Measurements from ENCODE around the gene MEIOSIN.

DNA sequence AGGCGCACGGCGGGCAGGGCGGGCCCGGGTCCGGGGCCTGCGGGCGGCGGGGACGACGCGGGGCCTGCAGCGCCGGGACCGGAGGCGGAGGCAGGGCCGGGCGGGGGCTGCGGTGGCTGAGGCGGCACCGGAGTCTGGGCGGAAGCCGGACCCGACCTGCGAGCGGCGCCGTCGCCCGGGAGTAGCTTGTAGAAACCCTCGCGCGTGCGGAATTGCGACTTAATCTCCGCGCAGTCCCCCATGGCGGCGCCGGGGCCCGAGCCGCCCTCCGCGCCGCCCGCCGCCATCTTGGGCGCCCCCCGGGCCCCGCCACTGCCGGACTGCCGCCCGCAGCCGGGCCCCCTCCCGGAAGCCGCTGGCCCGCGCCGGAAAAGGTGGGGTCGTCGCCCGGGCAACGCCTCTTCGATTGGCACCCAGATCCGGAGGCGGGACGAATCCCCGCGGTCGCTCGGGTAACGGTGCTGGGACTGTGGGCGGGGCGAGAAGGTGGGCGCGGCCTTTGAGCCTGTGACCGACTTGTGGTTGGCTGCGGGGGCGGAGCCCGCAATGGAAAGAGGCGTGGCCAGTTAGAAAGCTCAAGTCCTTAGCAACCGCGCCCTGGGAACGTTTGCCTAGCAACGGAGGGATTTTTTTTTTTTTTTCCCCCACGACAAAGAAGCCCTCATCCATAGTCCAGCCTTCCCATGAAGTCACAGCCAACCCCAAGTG, 59.4 kb downstream of the MEIOSIN start, which contains the start of gene DMWD:
- TF ChIP-seq, protein P1, sequence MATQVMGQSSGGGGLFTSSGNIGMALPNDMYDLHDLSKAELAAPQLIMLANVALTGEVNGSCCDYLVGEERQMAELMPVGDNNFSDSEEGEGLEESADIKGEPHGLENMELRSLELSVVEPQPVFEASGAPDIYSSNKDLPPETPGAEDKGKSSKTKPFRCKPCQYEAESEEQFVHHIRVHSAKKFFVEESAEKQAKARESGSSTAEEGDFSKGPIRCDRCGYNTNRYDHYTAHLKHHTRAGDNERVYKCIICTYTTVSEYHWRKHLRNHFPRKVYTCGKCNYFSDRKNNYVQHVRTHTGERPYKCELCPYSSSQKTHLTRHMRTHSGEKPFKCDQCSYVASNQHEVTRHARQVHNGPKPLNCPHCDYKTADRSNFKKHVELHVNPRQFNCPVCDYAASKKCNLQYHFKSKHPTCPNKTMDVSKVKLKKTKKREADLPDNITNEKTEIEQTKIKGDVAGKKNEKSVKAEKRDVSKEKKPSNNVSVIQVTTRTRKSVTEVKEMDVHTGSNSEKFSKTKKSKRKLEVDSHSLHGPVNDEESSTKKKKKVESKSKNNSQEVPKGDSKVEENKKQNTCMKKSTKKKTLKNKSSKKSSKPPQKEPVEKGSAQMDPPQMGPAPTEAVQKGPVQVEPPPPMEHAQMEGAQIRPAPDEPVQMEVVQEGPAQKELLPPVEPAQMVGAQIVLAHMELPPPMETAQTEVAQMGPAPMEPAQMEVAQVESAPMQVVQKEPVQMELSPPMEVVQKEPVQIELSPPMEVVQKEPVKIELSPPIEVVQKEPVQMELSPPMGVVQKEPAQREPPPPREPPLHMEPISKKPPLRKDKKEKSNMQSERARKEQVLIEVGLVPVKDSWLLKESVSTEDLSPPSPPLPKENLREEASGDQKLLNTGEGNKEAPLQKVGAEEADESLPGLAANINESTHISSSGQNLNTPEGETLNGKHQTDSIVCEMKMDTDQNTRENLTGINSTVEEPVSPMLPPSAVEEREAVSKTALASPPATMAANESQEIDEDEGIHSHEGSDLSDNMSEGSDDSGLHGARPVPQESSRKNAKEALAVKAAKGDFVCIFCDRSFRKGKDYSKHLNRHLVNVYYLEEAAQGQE (IDR thresholded peaks at IDR 0.05; ENCODE audit: low read depth): no peak
- TF ChIP-seq EP300 (IDR thresholded peaks at IDR 0.05; ENCODE audit: borderline replicate concordance) (no peak), TAF1 (IDR thresholded peaks at IDR 0.05; ENCODE audit: low read depth) (peak; percentile 75), NFIC (IDR thresholded peaks at IDR 0.05) (no peak), CEBPB (IDR thresholded peaks at IDR 0.05) (no peak), ZBTB7A (IDR thresholded peaks at IDR 0.05; ENCODE audit: low read depth) (0 out of 2 replicates have a peak, but pooled peaks have one; percentile 62)
